Measurements from ENCODE around the gene PAX2.

GRCh38 chr10:100827819-100828737 is 82.7 kb downstream of the PAX2 start:
- TF ChIP-seq CTCF (IDR thresholded peaks at IDR 0.05) (no peak), POLR2A (IDR thresholded peaks at IDR 0.05) (no peak)

All from adrenal gland (tissue), 5 donors.